Transverse colon (tissue), 4 donors: ENCODE results near the gene SHC3. TPM values are rescaled to one million over a fixed set of nuclear protein-coding genes. Genes with fewer than 3 reads are reported as not detected.
A peak's percentile ranks its signal among the peaks of the same experiment; 100 is the strongest.

Experiments used
- DNase-seq: peaks from one replicate; pipeline ENCODE4 v3.0.0-alpha.2; 2019
- H3K27ac ChIP-seq, 4 donors: fragments of 200-600 bp; sonication (generic); 2 replicates each; pipeline ENCODE4 v1.5.1; 2016 to 2018; ENCODE audit warnings: inconsistent platforms in 4 of 4
- H3K27me3 ChIP-seq: fragments of 200-600 bp; sonication (generic); 2 replicates; pipeline ENCODE4 v1.5.1; 2017; ENCODE audit warnings: inconsistent platforms
- H3K36me3 ChIP-seq, 4 donors: fragments of 200-600 bp; sonication (generic); 2 replicates each; pipeline ENCODE4 v1.5.1; 2017 to 2019; ENCODE audit warnings: inconsistent platforms in 4 of 4
- H3K4me1 ChIP-seq, 4 donors: fragments of 200-600 bp; sonication (generic); 2 replicates each; pipeline ENCODE4 v1.5.1; 2017 to 2020; ENCODE audit warnings: inconsistent platforms in 4 of 4
- H3K4me3 ChIP-seq, 4 donors: fragments of 200-600 bp; sonication (generic); 1 replicate in 1 of 4; 2 replicates in 3 of 4; pipeline versions ENCODE4 v1.5.1 to v1.6.1; 2017 to 2019; ENCODE audit warnings: inconsistent platforms in 4 of 4
- H3K9me3 ChIP-seq, 2 donors: fragments of 200-600 bp; sonication (generic); 2 replicates each; pipeline ENCODE4 v1.5.1; 2017 to 2019; ENCODE audit warnings: inconsistent platforms in 2 of 2
- EP300 ChIP-seq: sonication (generic); formaldehyde crosslinking; IDR thresholded peaks from one replicate; pipeline ENCODE4 v1.6.1; 2017; ENCODE audit warnings: antibody characterized with exemption, low read depth
- POLR2A ChIP-seq: fragments of 450-650 bp; IDR thresholded peaks from one replicate; pipeline ENCODE4 v1.6.1; 2016; ENCODE audit warnings: antibody characterized with exemption, mild to moderate bottlenecking, moderate library complexity
- POLR2AphosphoS5 ChIP-seq, 3 donors: sonication (generic); formaldehyde crosslinking; IDR thresholded peaks; one replicate each; pipeline ENCODE4 v1.6.1; 2016; ENCODE audit warnings: antibody characterized with exemption in 3 of 3
- WGBS, 2 donors: methylation state at CpG; one replicate each; pipeline ENCODE4 v1.1.5; 2018; ENCODE audit warnings: low coverage in 1 of 2; 5-methylcytosine and 5-hydroxymethylcytosine counted together
- in situ Hi-C, 4 donors: fragments of 200-750 bp; cut with MboI; loops; one replicate each; pipeline versions ENCODE4 v1.15.0 to v1.15.1; 2017; ENCODE audit warnings: low sequenced_read_pairs in 3 of 4, low pct_ligation_motif_present in 1 of 4, low pct_unique_long_range_greater_than_20kb in 1 of 4
- intact Hi-C: fragments of 100-400 bp; cut with DNase I; formaldehyde crosslinking; loops from one replicate; pipeline ENCODE4 v1.15.1; 2023; ENCODE audit warnings: low total_unique reads
- total RNA-seq, 4 donors: library from RNA; depleted of rRNA; stranded (reverse); fragments of >200 nt; gene quantifications; one replicate each; pipeline ENCODE4 v1.1.0, GENCODE V29; 2016
- TF ChIP-seq, protein P1 (sequence below), 5 experiments: fragments of 200-600 bp in 3 of 5; fragments of 450-650 bp in 2 of 5; sonication (generic) in 3 of 5; IDR thresholded peaks; 1 replicate in 2 of 5; 2 replicates in 3 of 5; pipeline ENCODE4 v1.5.1; 2016 to 2017; ENCODE audit warnings: antibody characterized with exemption in 5 of 5, inconsistent platforms in 3 of 5, mild to moderate bottlenecking in 2 of 5, moderate library complexity in 1 of 5

SHC3 gene
- total RNA-seq, 4 donors from 2014 or later, result 1.1 to 4.8 (median 2.7) TPM

DNA sequence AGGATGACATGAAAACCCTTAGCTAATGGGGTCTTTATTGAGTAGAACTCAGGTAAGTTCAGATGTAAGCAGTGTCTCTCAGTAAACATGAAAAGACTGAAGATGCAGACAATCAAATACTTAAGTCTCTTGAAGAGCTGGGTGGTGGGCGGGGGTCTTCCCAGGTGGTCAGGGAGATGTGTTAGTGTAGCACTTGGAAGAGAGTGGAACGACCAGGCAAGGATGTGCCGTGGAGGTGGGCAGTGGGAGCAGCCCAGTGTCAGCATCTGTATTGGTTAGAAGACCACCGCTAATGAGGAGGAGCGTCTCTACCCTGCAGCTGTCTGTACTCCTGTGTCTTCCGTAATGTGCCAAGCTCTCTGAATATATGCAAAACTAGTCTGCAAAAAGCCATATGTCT lies 183.0 kb downstream of the SHC3 start:
- 69% methylated on average over 6 of the region's 6 CpGs; no CpG with 5 or more reads in 1 of the 2 donors for WGBS, 2 donors

DNA sequence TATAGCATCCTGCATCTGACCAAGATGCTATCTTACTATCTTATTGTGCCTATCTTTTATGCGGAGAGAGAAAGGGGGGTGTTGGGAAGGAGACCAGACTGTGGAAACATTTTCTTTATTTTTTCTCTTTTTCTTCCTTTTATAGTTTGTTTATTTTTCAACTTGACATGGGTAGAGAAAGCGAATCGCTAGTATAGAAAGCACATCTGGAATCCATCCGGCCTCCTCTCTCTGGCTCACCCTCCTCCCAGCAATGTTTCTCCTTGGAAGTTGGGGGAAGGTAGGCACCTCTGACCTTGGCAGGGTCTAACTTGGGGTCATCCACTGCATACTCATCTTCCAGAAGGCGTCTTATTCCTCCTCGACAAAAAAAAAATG lies 183.4 kb downstream of the SHC3 start:
- in situ Hi-C loops (loop anchor here in 1 of 4 donors (25.0 kb wide), 1 partner anchor 1308 kb away; no protein-coding TSS in a partner anchor), intact Hi-C loops (no loop called here)
- Histone ChIP-seq H3K4me1 (peaks cover 3 to 44% (median 10%) of the 10 kb centered on the region in 4 donors), H3K27ac (peak overlapping the region in 3 of 4 donors; percentile 7 to 41 (median 21)), H3K36me3 (no peaks in the 10 kb centered on the region), H3K27me3 (peaks cover 32% of the 10 kb centered on the region), H3K9me3 (no peaks in the 10 kb centered on the region), H3K4me3 (no peak overlapping the region)
- TF ChIP-seq, protein P1, sequence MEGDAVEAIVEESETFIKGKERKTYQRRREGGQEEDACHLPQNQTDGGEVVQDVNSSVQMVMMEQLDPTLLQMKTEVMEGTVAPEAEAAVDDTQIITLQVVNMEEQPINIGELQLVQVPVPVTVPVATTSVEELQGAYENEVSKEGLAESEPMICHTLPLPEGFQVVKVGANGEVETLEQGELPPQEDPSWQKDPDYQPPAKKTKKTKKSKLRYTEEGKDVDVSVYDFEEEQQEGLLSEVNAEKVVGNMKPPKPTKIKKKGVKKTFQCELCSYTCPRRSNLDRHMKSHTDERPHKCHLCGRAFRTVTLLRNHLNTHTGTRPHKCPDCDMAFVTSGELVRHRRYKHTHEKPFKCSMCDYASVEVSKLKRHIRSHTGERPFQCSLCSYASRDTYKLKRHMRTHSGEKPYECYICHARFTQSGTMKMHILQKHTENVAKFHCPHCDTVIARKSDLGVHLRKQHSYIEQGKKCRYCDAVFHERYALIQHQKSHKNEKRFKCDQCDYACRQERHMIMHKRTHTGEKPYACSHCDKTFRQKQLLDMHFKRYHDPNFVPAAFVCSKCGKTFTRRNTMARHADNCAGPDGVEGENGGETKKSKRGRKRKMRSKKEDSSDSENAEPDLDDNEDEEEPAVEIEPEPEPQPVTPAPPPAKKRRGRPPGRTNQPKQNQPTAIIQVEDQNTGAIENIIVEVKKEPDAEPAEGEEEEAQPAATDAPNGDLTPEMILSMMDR (IDR thresholded peaks at IDR 0.05), result no peak
- TF ChIP-seq POLR2A (no peak), POLR2AphosphoS5 (IDR thresholded peaks at IDR 0.05) (no peak)
- no peak for DNase-seq
- 73 to 76% methylated on average over 5 to 6 of the region's 6 CpGs for WGBS, 2 donors

More for the DNA sequence above, 183.0 kb downstream of the SHC3 start:
- H3K27me3 ChIP-seq, result peaks cover 28% of the 10 kb centered on the region
- intact Hi-C loops, result no loop called here
- H3K9me3 ChIP-seq, result no peaks in the 10 kb centered on the region
- in situ Hi-C loops, result loop anchor here in 1 of 4 donors (25.0 kb wide), 1 partner anchor 1308 kb away; no protein-coding TSS in a partner anchor
- H3K4me1 ChIP-seq, result peaks cover 3 to 48% (median 14%) of the 10 kb centered on the region in 4 donors
- H3K36me3 ChIP-seq, result no peaks in the 10 kb centered on the region
- no peak for DNase-seq
- TF ChIP-seq, protein P1 (IDR thresholded peaks at IDR 0.05), result no peak
- TF ChIP-seq EP300 (no peak), POLR2A (no peak), POLR2AphosphoS5 (IDR thresholded peaks at IDR 0.05) (no peak)
- H3K4me3 ChIP-seq, result no peak overlapping the region
- peak overlapping the region in 1 of 4 donors; percentile 21 for H3K27ac ChIP-seq

DNA sequence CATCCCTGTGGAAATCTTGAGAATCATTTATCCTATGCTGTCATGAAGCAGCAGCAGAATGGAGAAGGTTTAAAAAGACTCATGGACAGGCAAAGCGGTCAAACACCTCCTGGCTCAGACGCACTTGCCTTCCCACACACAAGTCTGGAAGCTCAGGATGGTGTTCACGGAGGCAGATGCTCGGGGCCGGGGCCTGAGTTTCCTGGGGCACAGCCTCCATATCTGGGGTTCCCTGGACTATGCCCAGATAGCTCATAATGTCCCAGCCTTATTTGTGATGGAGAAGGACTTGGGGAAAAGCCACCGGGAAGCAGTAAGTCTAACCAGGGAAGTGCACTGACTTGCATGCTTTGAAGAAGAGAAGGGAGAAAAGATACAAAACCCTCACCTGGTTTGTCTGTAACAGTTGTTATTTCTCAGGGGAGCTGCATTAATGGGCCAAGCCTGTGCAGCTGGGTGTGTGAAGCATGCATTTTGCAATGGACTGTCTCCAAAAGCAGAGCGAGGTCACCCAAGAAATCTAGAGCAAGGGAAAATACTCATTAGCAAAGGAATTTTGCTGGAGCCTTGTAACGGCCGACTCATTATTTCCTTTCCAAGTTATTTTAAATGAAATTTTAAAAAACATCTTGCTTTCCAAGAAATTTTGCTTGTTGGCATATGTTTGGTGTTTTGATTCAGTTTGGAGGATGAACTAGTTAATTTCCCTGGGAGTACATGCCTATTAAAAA lies 184.0 kb downstream of the SHC3 start:
- WGBS, 2 donors, result 59 to 60% methylated on average over 3 to 9 of the region's 9 CpGs
- Histone ChIP-seq H3K36me3 (no peaks in the 10 kb centered on the region), H3K9me3 (no peaks in the 10 kb centered on the region), H3K27me3 (peaks cover 35% of the 10 kb centered on the region), H3K27ac (peak overlapping the region in 3 of 4 donors; percentile 7 to 48 (median 41)), H3K4me3 (no peak overlapping the region), H3K4me1 (peaks cover 3 to 47% (median 10%) of the 10 kb centered on the region in 4 donors)
- intact Hi-C loops (no loop called here), in situ Hi-C loops (loop anchor here in 1 of 4 donors (25.0 kb wide), 1 partner anchor 1307 kb away; no protein-coding TSS in a partner anchor)
- TF ChIP-seq POLR2AphosphoS5 (IDR thresholded peaks at IDR 0.05) (no peak), POLR2A (no peak), EP300 (no peak)
- TF ChIP-seq, protein P1 (IDR thresholded peaks at IDR 0.05), result no peak
- DNase-seq, result no peak

DNA sequence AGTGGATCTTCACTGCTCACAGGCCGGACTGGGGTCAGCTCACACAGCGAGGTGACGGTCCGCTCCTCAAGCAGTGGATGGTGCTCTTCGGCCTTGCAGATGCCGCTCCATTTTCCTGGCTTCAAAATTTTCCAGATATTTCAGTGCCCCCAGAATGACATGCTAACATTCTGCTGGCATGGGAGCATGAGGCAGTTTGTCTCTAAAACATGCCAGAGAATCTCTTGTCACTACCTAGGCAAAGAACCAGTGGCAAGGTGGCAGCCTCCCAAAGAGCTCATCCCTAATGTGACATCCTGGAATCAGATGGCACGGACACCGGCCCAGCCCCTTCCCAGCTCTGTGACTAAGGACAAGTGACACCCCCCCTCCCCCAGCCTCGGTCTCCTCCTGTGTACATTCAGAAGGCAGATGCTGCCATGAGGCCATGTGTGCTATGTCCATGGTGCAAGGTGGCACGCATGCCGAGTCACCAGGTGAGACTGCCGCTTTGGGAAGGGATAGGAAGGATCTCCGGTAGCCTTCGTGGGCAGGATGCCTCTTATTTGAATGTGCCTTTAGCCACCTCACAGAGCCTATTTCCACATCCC lies 184.7 kb downstream of the SHC3 start:
- TF ChIP-seq POLR2A (no peak), EP300 (no peak), POLR2AphosphoS5 (IDR thresholded peaks at IDR 0.05) (no peak)
- TF ChIP-seq, protein P1 (IDR thresholded peaks at IDR 0.05), result no peak
- peaks cover 35% of the 10 kb centered on the region for H3K27me3 ChIP-seq
- no peak for DNase-seq
- in situ Hi-C loops (loop anchor here in 1 of 4 donors (25.0 kb wide), 1 partner anchor 1307 kb away; no protein-coding TSS in a partner anchor), intact Hi-C loops (no loop called here)
- peaks cover 3 to 50% (median 9%) of the 10 kb centered on the region in 4 donors for H3K4me1 ChIP-seq
- peak overlapping the region in 1 of 4 donors; percentile 72 for H3K4me3 ChIP-seq
- H3K9me3 ChIP-seq, result no peaks in the 10 kb centered on the region
- H3K36me3 ChIP-seq, result no peaks in the 10 kb centered on the region
- WGBS, 2 donors, result 91% methylated on average over 14 of the region's 14 CpGs; no CpG with 5 or more reads in 1 of the 2 donors
- H3K27ac ChIP-seq, result peak overlapping the region in 3 of 4 donors; percentile 7 to 48 (median 41)
